Measurements from ENCODE around the gene DIS3L2. TPM values are rescaled to one million over a fixed set of nuclear protein-coding genes. Genes with fewer than 3 reads are reported as not detected.
"Not testable (repeated sequence)": the region's sequence is repeated elsewhere in the genome, so short reads cannot be mapped to it uniquely, and the experiment has no call there.

Gene DIS3L2
- total RNA-seq, 6 experiments from 2014 or later, result 18.2 to 23.6 (median 21.6) TPM

GRCh38 chr2:232332940-232333259 is 371.4 kb downstream of the DIS3L2 start:
- Mint-ChIP-seq H3K27ac (no peak overlapping the region), H3K4me3 (no peak overlapping the region), H3K36me3 (ENCODE audit: low read depth) (no peaks in the 10 kb centered on the region), H3K9me3 (no peaks in the 10 kb centered on the region), H3K27me3 (ENCODE audit: insufficient read depth) (no peaks in the 10 kb centered on the region), H3K4me1 (ENCODE audit: low read depth) (no peaks in the 10 kb centered on the region)
- TF ChIP-seq, protein P1, sequence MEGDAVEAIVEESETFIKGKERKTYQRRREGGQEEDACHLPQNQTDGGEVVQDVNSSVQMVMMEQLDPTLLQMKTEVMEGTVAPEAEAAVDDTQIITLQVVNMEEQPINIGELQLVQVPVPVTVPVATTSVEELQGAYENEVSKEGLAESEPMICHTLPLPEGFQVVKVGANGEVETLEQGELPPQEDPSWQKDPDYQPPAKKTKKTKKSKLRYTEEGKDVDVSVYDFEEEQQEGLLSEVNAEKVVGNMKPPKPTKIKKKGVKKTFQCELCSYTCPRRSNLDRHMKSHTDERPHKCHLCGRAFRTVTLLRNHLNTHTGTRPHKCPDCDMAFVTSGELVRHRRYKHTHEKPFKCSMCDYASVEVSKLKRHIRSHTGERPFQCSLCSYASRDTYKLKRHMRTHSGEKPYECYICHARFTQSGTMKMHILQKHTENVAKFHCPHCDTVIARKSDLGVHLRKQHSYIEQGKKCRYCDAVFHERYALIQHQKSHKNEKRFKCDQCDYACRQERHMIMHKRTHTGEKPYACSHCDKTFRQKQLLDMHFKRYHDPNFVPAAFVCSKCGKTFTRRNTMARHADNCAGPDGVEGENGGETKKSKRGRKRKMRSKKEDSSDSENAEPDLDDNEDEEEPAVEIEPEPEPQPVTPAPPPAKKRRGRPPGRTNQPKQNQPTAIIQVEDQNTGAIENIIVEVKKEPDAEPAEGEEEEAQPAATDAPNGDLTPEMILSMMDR (IDR thresholded peaks at IDR 0.05), result no peak
- no peak for DNase-seq

DNA sequence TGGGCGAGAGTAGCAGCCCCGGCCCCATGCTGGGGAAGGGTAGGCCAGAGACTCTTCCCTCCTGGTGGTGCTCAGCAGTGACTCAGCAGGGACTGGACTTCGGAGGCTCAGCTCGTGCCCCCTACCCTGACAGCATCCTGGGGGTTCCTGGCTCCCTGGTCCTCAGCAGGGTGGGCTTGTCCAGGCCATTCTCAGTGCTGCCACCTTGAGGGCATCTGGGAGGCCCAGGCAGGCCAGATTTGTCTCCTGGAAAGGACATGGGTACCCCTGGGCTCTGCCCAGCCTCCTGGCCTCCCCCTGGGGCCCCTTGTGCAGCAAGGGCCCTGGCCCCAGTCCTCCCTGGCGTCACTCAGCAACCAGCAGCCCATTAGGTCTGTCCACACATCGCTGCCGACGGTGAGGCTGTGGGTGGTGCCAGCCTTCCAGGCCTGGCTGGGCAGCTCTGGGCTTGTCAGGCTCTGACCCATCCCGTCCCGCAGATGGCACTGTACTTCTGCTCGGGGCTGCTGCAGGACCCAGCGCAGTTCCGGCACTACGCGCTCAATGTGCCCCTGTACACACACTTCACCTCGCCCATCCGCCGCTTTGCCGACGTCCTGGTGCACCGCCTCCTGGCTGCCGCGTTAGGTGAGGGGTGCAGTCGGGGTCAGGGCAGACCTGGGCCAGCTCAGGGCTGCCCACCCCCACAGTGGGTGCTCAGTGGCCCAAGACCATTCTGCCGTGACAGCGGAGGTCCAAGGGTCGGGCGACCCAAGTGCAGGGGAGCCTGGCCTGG is 372.0 kb downstream of the DIS3L2 start:
- TF ChIP-seq, protein P1 (IDR thresholded peaks at IDR 0.05), result peak; percentile 72
- Mint-ChIP-seq H3K4me1 (ENCODE audit: low read depth) (no peaks in the 10 kb centered on the region), H3K27ac (no peak overlapping the region), H3K36me3 (ENCODE audit: low read depth) (no peaks in the 10 kb centered on the region), H3K9me3 (no peaks in the 10 kb centered on the region), H3K27me3 (ENCODE audit: insufficient read depth) (no peaks in the 10 kb centered on the region), H3K4me3 (no peak overlapping the region)
- no peak for DNase-seq

DNA sequence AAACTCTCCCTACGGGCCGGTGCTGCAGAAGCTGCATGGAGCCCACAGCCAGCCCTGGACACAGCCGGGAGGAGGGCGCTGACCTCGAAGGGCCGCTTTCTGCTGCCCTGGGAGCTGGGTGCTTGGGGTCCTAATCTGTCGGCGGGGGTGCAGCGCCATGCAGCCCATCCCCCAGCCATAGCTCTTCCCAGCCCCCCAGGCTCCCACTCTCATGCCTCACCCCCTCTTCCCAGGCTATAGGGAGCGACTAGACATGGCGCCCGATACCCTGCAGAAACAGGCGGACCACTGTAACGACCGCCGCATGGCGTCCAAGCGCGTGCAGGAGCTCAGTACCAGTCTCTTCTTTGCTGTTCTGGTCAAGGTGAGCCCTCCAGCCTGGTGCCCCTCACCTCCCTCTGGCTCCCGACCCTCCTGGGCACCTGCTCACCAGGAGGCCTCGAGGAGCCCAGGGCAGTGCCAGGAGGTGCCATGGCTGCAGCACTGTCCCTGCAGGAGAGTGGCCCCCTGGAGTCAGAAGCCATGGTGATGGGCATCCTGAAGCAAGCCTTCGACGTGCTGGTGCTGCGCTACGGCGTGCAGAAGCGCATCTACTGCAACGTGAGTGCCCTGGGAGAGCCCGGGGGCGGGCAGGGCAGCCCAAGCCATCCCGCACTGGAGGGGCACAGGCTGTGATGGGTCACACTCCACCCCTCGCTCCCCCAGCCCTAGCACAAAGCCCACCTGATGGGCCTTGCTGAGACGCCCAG is 372.8 kb downstream of the DIS3L2 start:
- not testable (repeated sequence) for DNase-seq; H3K36me3 Mint-ChIP-seq (ENCODE audit: low read depth); H3K27me3 Mint-ChIP-seq (ENCODE audit: insufficient read depth); H3K4me3 Mint-ChIP-seq; H3K9me3 Mint-ChIP-seq; H3K4me1 Mint-ChIP-seq (ENCODE audit: low read depth); H3K27ac Mint-ChIP-seq

DNA sequence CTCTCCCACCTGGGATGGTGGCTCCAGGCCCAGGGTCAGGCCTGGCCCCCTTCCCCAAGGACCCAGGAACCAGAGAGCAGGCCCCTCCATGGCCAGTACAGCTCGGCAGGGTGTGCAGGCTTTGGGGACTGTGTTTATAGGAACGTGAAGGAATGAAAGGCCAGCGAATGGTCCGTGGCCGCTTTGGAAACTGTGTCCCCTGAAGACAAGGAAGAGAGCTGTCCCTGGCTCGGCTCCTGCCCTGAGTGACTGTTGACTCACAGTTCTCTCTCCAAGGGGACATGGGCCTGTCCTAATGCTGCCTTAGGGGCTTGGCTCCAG is 373.3 kb downstream of the DIS3L2 start:
- H3K36me3 Mint-ChIP-seq (ENCODE audit: low read depth); H3K4me3 Mint-ChIP-seq; H3K9me3 Mint-ChIP-seq; H3K27ac Mint-ChIP-seq; DNase-seq; H3K4me1 Mint-ChIP-seq (ENCODE audit: low read depth); H3K27me3 Mint-ChIP-seq (ENCODE audit: insufficient read depth): not testable (repeated sequence)

DNA sequence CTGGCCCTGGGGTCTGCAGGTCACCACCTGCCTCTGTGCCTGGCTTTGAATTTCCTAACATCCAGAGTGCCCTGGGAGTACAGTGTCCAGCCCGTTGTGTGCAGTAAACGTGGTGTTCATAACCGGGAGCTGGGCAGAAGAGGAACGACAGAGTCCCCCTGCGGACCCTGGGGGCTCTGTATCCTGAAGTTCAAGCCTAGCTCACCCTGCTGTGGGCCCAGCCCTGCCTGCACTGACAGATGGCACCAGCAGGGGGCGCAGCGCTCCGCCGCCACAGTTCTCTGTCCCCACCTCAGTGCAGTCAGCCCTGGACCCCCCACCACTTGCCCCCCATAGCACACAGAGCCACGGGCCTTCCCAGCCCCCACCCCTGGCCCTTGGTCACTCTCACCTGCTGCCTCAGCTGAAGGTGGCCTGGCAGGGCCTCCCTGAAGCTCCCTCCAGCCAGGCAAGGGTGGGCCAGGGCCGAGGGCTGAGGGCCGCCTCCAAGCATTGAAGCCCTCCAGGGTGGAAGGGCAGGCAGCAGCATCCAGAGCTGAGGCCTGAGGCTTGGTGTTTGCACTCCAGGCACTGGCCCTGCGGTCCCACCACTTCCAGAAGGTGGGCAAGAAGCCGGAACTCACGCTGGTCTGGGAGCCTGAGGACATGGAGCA is 373.8 kb downstream of the DIS3L2 start:
- DNase-seq; H3K36me3 Mint-ChIP-seq (ENCODE audit: low read depth); H3K4me3 Mint-ChIP-seq: not testable (repeated sequence)

DNA sequence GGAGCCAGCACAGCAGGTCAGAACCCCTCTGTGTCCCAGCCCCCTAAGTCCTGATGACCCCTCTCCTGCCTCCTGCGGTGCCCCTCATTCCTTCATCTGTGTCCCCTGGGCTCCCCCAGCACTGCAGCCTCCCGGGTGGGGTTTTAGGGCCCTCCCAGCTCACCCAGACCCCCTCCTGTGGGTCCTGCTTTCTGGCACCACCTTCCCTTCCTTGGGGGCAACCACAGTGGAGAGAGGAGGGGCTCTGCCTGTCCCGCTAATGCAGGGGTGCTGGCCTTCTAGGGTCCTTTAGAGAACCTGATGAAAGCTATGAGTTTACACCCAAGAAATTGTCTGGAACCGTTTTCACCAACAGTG is 374.3 kb downstream of the DIS3L2 start:
- Mint-ChIP-seq H3K9me3 (no peaks in the 10 kb centered on the region), H3K27ac (no peak overlapping the region), H3K4me3 (no peak overlapping the region), H3K36me3 (ENCODE audit: low read depth) (no peaks in the 10 kb centered on the region), H3K27me3 (ENCODE audit: insufficient read depth) (0 out of 2 replicates have a peak, but pooled peaks cover 3% of the 10 kb centered on the region), H3K4me1 (ENCODE audit: low read depth) (no peaks in the 10 kb centered on the region)
- TF ChIP-seq, protein P1 (IDR thresholded peaks at IDR 0.05), result no peak
- DNase-seq, result no peak

More for the DNA sequence above, 373.8 kb downstream of the DIS3L2 start:
- not testable (repeated sequence) for H3K4me1 Mint-ChIP-seq (ENCODE audit: low read depth); H3K27ac Mint-ChIP-seq; H3K27me3 Mint-ChIP-seq (ENCODE audit: insufficient read depth); H3K9me3 Mint-ChIP-seq
- TF ChIP-seq, protein P1 (IDR thresholded peaks at IDR 0.05), result peak; percentile 90
